Stomach (tissue), 9 donors: ENCODE data around the gene RERE. TPM values are rescaled to one million over a fixed set of nuclear protein-coding genes. Genes with fewer than 3 reads are reported as not detected.

ENCODE experiments used
- DNase-seq, 2 donors: peaks; one replicate each; pipeline versions ENCODE4 v3.0.0 to v3.0.0-alpha.2; 2013 to 2019
- H3K27ac ChIP-seq, 5 donors: fragments of 200-600 bp in 4 of 5; sonication (generic) in 4 of 5; one replicate each; pipeline ENCODE4 v1.5.1; 2013 to 2019; ENCODE audit warnings: mild to moderate bottlenecking in 1 of 5, moderate library complexity in 1 of 5
- H3K27me3 ChIP-seq, 3 donors: fragments of 200-600 bp; sonication (generic); one replicate each; pipeline ENCODE4 v1.5.1; 2017 to 2019; ENCODE audit warnings: mixed run types in 1 of 3
- H3K36me3 ChIP-seq, 4 donors: fragments of 200-600 bp; sonication (generic); 1 replicate in 3 of 4; 2 replicates in 1 of 4; pipeline ENCODE4 v1.5.1; 2016 to 2019
- H3K4me1 ChIP-seq, 4 donors: fragments of 200-600 bp; sonication (generic); one replicate each; pipeline ENCODE4 v1.5.1; 2016 to 2019
- H3K4me3 ChIP-seq, 4 donors: fragments of 200-600 bp; sonication (generic) in 3 of 4; one replicate each; pipeline ENCODE4 v1.5.1; 2016 to 2019; ENCODE audit warnings: mild to moderate bottlenecking in 1 of 4
- H3K9me3 ChIP-seq, 4 donors: fragments of 200-600 bp; sonication (generic); one replicate each; pipeline ENCODE4 v1.5.1; 2016 to 2019
- EP300 ChIP-seq: sonication (generic); formaldehyde crosslinking; IDR thresholded peaks from one replicate; pipeline ENCODE4 v1.6.1; 2017; ENCODE audit warnings: antibody characterized with exemption
- POLR2A ChIP-seq, 4 donors: fragments of 450-650 bp; IDR thresholded peaks; one replicate each; pipeline ENCODE4 v1.6.1; 2016; ENCODE audit warnings: antibody characterized with exemption in 4 of 4, control low read depth in 2 of 4, mild to moderate bottlenecking in 1 of 4, moderate library complexity in 1 of 4
- POLR2AphosphoS5 ChIP-seq, 3 donors: sonication (generic); formaldehyde crosslinking; IDR thresholded peaks; one replicate each; pipeline ENCODE4 v1.6.1; 2016; ENCODE audit warnings: antibody characterized with exemption in 3 of 3
- WGBS, 5 donors: extraction: QIAGEN DNeasy Blood & Tissue Kit in 3 of 5; methylation state at CpG; one replicate each; pipeline versions ENCODE4 v1.1.5 to v1.1.7; 2013 to 2018; 5-methylcytosine and 5-hydroxymethylcytosine counted together
- intact Hi-C: fragments of 100-400 bp; cut with DNase I; formaldehyde crosslinking; loops from one replicate; pipeline ENCODE4 v1.15.1; 2023; ENCODE audit warnings: low total_unique reads
- polyA plus RNA-seq, 3 donors: library from polyadenylated mRNA; stranded (reverse); fragments of 200-250 nt; gene quantifications; one replicate each; pipeline ENCODE4 v1.2.3, GENCODE V29; 2013
- total RNA-seq, 5 donors: library from RNA; depleted of rRNA; stranded (reverse); fragments of >200 nt; gene quantifications; one replicate each; pipeline versions ENCODE4 v1.1.0 to v1.2.3, GENCODE V29; 2014 to 2016
- TF ChIP-seq, protein P1 (sequence below), 7 experiments: fragments of 450-650 bp in 4 of 7; fragments of 200-600 bp in 3 of 7; sonication (generic) in 3 of 7; IDR thresholded peaks; one replicate each; pipeline ENCODE4 v1.5.1; 2016 to 2019; ENCODE audit warnings: antibody characterized with exemption in 7 of 7, control low read depth in 2 of 7, mild to moderate bottlenecking in 1 of 7
- donor health status: healthy with polysubstance abuse.
- donor health status: Bipolar disorder and iron deficiency.
- donor health status: healthy.

The RERE gene
- total and polyA plus RNA-seq, 8 donors: 15.6 to 198 (median 79.3) TPM

GRCh38 chr1:8767006-8767405, 50.4 kb downstream of the RERE start:
- no peaks in the 10 kb centered on the region for H3K9me3 ChIP-seq
- DNase-seq: no peak
- no peak for TF ChIP-seq POLR2AphosphoS5 (IDR thresholded peaks at IDR 0.05)
- no peak for TF ChIP-seq EP300
- no peak for TF ChIP-seq POLR2A (IDR thresholded peaks at IDR 0.05)
- TF ChIP-seq, protein P1, sequence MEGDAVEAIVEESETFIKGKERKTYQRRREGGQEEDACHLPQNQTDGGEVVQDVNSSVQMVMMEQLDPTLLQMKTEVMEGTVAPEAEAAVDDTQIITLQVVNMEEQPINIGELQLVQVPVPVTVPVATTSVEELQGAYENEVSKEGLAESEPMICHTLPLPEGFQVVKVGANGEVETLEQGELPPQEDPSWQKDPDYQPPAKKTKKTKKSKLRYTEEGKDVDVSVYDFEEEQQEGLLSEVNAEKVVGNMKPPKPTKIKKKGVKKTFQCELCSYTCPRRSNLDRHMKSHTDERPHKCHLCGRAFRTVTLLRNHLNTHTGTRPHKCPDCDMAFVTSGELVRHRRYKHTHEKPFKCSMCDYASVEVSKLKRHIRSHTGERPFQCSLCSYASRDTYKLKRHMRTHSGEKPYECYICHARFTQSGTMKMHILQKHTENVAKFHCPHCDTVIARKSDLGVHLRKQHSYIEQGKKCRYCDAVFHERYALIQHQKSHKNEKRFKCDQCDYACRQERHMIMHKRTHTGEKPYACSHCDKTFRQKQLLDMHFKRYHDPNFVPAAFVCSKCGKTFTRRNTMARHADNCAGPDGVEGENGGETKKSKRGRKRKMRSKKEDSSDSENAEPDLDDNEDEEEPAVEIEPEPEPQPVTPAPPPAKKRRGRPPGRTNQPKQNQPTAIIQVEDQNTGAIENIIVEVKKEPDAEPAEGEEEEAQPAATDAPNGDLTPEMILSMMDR (IDR thresholded peaks at IDR 0.05): no peak
- intact Hi-C loops: no loop called here
- 89 to 93% (median 91%) methylated on average over 2 of the region's 2 CpGs for WGBS, 5 donors
- no peaks in the 10 kb centered on the region for H3K27me3 ChIP-seq
- H3K4me3 ChIP-seq: no peak overlapping the region
- no peak overlapping the region for H3K27ac ChIP-seq
- no peaks in the 10 kb centered on the region for H3K36me3 ChIP-seq
- H3K4me1 ChIP-seq: peaks cover 0 to 22% (median 15%) of the 10 kb centered on the region in 4 donors

DNA sequence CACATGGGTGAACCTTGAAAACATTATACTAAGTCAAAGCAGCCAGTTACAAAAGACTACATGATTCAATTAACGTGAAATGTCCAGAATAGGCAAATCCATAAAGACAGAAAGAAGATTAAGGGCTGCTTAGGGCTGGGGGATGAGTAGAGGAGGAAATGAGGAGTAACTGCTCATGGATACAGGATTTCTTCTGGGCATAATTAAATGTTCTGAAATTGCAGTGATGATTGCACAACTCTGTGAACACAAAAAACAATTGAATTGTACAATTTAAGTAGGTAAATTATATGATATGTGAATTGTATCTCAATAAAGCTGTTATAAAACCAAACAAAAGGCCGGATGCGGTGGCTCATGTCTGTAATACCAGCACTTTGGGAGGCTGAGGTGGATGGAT, 52.2 kb downstream of the RERE start:
- TF ChIP-seq, protein P1 (IDR thresholded peaks at IDR 0.05): no peak
- TF ChIP-seq POLR2A (IDR thresholded peaks at IDR 0.05) (no peak), POLR2AphosphoS5 (IDR thresholded peaks at IDR 0.05) (no peak), EP300 (no peak)
- Histone ChIP-seq H3K27ac (no peak overlapping the region), H3K36me3 (no peaks in the 10 kb centered on the region), H3K4me1 (peaks cover 0 to 27% (median 16%) of the 10 kb centered on the region in 4 donors), H3K4me3 (no peak overlapping the region), H3K9me3 (no peaks in the 10 kb centered on the region), H3K27me3 (no peaks in the 10 kb centered on the region)
- no peak for DNase-seq
- intact Hi-C loops: no loop called here
- WGBS, 5 donors: 91 to 97% (median 95%) methylated on average over 3 of the region's 3 CpGs

DNA sequence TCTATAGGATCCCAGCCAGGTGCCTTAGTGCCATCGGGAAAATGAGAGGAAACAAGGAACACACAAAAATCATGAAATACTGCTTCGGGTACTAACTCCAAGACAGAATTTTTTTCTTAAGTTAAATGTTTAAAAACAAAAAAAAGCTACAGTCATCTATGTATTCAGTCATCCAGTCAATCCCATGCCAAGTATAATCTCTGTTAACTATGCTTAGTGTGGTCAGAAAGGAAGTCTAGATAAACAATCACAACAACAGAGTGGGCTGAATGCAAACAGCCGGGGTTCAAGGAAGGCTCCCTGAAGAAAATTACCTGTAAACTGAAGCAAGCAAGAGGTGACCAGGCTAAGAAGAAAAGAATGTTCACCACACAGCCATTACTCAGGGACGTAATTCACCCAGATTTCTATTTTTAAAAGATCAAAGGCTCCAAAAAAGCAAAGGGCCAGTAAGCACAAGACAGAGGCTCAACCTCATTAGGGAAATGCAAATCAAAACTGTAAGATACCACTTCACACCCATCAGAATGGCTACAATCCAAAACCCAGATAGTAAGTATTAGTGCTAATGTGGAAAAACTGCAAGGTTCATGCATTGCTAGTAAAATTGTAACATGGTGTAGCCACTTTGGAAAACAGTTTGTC, 53.0 kb downstream of the RERE start:
- no peak overlapping the region for H3K4me3 ChIP-seq

GRCh38 chr1:8763888-8764287, 53.6 kb downstream of the RERE start:
- WGBS, 5 donors: 33 to 66% (median 48%) methylated on average over 4 of the region's 4 CpGs
- peak in 1 of 2 donors; percentile 23 for DNase-seq
- Histone ChIP-seq H3K4me3 (no peak overlapping the region), H3K27ac (no peak overlapping the region), H3K36me3 (no peaks in the 10 kb centered on the region), H3K27me3 (no peaks in the 10 kb centered on the region), H3K4me1 (peaks cover 0 to 27% (median 16%) of the 10 kb centered on the region in 4 donors), H3K9me3 (no peaks in the 10 kb centered on the region)
- no peak for TF ChIP-seq POLR2AphosphoS5 (IDR thresholded peaks at IDR 0.05)
- no peak for TF ChIP-seq POLR2A (IDR thresholded peaks at IDR 0.05)
- TF ChIP-seq, protein P1 (IDR thresholded peaks at IDR 0.05): no peak
- no peak for TF ChIP-seq EP300
- intact Hi-C loops: no loop called here

More for the DNA sequence above, 53.0 kb downstream of the RERE start:
- H3K27me3 ChIP-seq: no peaks in the 10 kb centered on the region
- TF ChIP-seq EP300 (no peak), POLR2AphosphoS5 (IDR thresholded peaks at IDR 0.05) (no peak), POLR2A (IDR thresholded peaks at IDR 0.05) (no peak)
- TF ChIP-seq, protein P1 (IDR thresholded peaks at IDR 0.05): no peak
- H3K4me1 ChIP-seq: peaks cover 0 to 27% (median 16%) of the 10 kb centered on the region in 4 donors
- no peaks in the 10 kb centered on the region for H3K36me3 ChIP-seq
- H3K27ac ChIP-seq: no peak overlapping the region
- DNase-seq: no peak
- 39 to 57% (median 50%) methylated on average over 4 of the region's 4 CpGs for WGBS, 5 donors
- intact Hi-C loops: no loop called here
- H3K9me3 ChIP-seq: no peaks in the 10 kb centered on the region
